H1 (cell line): Measurements from ENCODE around the gene OR10P1.

Experiments used
- BACH1 ChIP-seq: IDR thresholded peaks from 2 replicates; pipeline ENCODE4 v1.6.1; 2012; ENCODE audit warnings: low read length, improper control_type of control experiment
- CREB1 ChIP-seq: IDR thresholded peaks from 2 replicates; pipeline ENCODE4 v1.6.1; 2012; ENCODE audit warnings: inconsistent platforms
- KDM1A ChIP-seq: fragments of 200-600, 300-600 bp; sonication (generic); IDR thresholded peaks from 2 replicates; pipeline ENCODE4 v1.7.1; 2016; ENCODE audit warnings: mild to moderate bottlenecking, low read length, borderline replicate concordance
- KDM5A ChIP-seq: fragments of 200-600 bp; IDR thresholded peaks from 2 replicates; pipeline ENCODE4 v1.7.1; 2012; ENCODE audit warnings: mild to moderate bottlenecking, low read length, inconsistent platforms, mixed read lengths
- NANOG ChIP-seq: IDR thresholded peaks from 2 replicates; pipeline ENCODE4 v1.6.1; 2011; ENCODE audit warnings: low read length, low read depth, mild to moderate bottlenecking, inconsistent platforms; ENCODE audit not compliant: insufficient read depth, poor library complexity, severe bottlenecking
- POLR2A ChIP-seq, 2 experiments: IDR thresholded peaks; 1 replicate in 1 of 2; 2 replicates in 1 of 2; pipeline ENCODE4 v1.6.1; 2011; ENCODE audit warnings: low read depth in 2 of 2, low read length in 2 of 2, mild to moderate bottlenecking in 2 of 2; ENCODE audit errors: control extremely low read depth in 1 of 2
- RFX5 ChIP-seq: IDR thresholded peaks from 2 replicates; pipeline ENCODE4 v1.6.1; 2011; ENCODE audit warnings: low read depth, low read length, improper control_type of control experiment, borderline replicate concordance
- TAF1 ChIP-seq: IDR thresholded peaks from 2 replicates; pipeline ENCODE4 v1.6.1; 2011; ENCODE audit warnings: mild to moderate bottlenecking, low read depth, low read length
- ZNF274 ChIP-seq: IDR thresholded peaks from 2 replicates; pipeline ENCODE4 v1.7.0; 2012; ENCODE audit warnings: low read length, borderline replicate concordance; ENCODE audit errors: extremely low read depth
- TF ChIP-seq, protein P1 (sequence below), 3 experiments: IDR thresholded peaks; 1 replicate in 2 of 3; 2 replicates in 1 of 3; pipeline versions ENCODE4 v1.5.1 to v1.6.1; 2011; ENCODE audit warnings: low read length in 3 of 3, mild to moderate bottlenecking in 3 of 3, inconsistent platforms in 2 of 3, low read depth in 1 of 3, moderate library complexity in 1 of 3; ENCODE audit not compliant: insufficient read depth in 1 of 3; ENCODE audit errors: control extremely low read depth in 1 of 3

DNA sequence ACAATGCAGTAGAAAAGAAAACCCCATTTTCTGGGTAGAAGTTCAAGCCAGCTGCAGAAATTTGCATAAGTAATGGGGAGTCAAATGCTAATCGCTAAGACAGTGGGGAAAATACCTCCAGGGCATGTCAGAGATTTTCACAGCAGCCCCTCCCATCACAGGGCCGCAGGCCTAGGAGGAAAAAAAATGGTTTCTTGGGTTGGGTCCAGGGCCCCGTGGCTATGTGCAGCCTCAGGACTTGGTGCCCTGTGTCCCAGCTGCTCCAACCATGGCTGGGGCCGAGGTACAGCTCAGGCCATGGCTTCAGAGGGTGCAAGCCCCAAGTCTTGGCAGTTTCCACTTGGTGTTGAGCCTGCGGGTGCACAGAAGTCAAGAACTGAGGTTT is 14.6 kb downstream of the OR10P1 start:
- TF ChIP-seq RFX5 (no peak), POLR2A (IDR thresholded peaks at IDR 0.05; ENCODE audit: control extremely low read depth in 1 of 2, low read depth in 2 of 2, low read length in 2 of 2) (no peak), TAF1 (no peak), CREB1 (no peak), BACH1 (no peak), ZNF274 (no peak), NANOG (no peak), KDM1A (no peak), KDM5A (no peak)
- TF ChIP-seq, protein P1, sequence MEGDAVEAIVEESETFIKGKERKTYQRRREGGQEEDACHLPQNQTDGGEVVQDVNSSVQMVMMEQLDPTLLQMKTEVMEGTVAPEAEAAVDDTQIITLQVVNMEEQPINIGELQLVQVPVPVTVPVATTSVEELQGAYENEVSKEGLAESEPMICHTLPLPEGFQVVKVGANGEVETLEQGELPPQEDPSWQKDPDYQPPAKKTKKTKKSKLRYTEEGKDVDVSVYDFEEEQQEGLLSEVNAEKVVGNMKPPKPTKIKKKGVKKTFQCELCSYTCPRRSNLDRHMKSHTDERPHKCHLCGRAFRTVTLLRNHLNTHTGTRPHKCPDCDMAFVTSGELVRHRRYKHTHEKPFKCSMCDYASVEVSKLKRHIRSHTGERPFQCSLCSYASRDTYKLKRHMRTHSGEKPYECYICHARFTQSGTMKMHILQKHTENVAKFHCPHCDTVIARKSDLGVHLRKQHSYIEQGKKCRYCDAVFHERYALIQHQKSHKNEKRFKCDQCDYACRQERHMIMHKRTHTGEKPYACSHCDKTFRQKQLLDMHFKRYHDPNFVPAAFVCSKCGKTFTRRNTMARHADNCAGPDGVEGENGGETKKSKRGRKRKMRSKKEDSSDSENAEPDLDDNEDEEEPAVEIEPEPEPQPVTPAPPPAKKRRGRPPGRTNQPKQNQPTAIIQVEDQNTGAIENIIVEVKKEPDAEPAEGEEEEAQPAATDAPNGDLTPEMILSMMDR (IDR thresholded peaks at IDR 0.05; ENCODE audit: control extremely low read depth in 1 of 3, insufficient read depth in 1 of 3, low read depth in 1 of 3, low read length in 3 of 3), result no peak
